Mesothelial cell of epicardium (in vitro differentiated cells): Measurements from ENCODE around the gene HPGDS. TPM values are rescaled to one million over a fixed set of nuclear protein-coding genes. Genes with fewer than 3 reads are reported as not detected.
A peak's percentile ranks its signal among the peaks of the same experiment; 100 is the strongest.

ENCODE experiments used
- DNase-seq, 2 experiments: peaks; one replicate each; pipeline ENCODE4 v3.0.0; 2021; ENCODE audit warnings: low spot score in 2 of 2; ENCODE audit not compliant: unreplicated experiment in 2 of 2
- H3K27ac Mint-ChIP-seq: 2 replicates; pipeline ENCODE4 v1.8.0; 2021; ENCODE audit warnings: mixed read lengths
- H3K27me3 Mint-ChIP-seq: 2 replicates; pipeline ENCODE4 v1.8.0; 2021; ENCODE audit warnings: low read depth, mixed read lengths
- H3K36me3 Mint-ChIP-seq: 2 replicates; pipeline ENCODE4 v1.8.0; 2021; ENCODE audit warnings: mixed read lengths
- H3K4me1 Mint-ChIP-seq: 2 replicates; pipeline ENCODE4 v1.8.0; 2021; ENCODE audit warnings: mixed read lengths
- H3K4me3 Mint-ChIP-seq: 2 replicates; pipeline ENCODE4 v1.8.0; 2021; ENCODE audit warnings: mild to moderate bottlenecking, moderate library complexity, mixed read lengths
- H3K9me3 Mint-ChIP-seq: 2 replicates; pipeline ENCODE4 v1.8.0; 2021; ENCODE audit warnings: mixed read lengths
- total RNA-seq: library from RNA; stranded (reverse); gene quantifications from 3 replicates; pipeline ENCODE4 v1.2.1, GENCODE V29; 2021
- TF ChIP-seq, protein P1 (sequence below): fragments of 200-600 bp; sonication (generic); IDR thresholded peaks from one replicate; pipeline ENCODE4 v1.5.0; 2021; ENCODE audit warnings: antibody characterized with exemption; ENCODE audit not compliant: unreplicated experiment

The HPGDS gene
- total RNA-seq, 1 donor from 2014 or later: not detected

DNA sequence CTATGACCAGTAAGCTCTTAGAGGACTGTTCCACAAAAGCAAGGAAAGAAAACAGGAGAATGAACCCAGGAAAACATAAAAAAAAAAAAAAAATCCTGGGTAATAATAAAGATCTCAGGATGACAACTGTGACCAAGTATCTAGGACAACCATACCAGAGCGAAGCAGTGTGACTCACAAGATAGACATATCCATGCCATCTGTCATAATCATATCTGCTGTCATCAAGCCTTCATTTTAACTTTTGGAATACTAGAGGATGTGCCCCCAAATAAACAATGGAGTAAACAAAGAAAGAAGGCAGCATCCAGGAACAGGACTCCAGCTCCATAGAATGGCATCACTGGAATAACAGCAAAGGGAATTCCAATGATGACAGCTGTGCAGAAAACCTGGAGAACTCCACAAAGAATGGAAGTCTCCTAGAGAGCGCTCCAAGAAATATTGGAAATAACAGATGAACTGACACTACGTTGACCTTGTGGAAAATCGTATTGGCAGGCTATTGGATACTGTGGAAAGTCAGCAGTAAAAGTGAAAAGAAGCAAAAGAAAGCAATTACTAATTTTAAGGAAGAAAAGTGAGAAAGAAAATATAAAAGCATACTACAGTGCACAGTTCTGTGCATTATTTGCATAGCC lies 35.3 kb downstream of the HPGDS start:
- no peak for DNase-seq
- Mint-ChIP-seq H3K36me3 (no peaks in the 10 kb centered on the region), H3K4me1 (no peaks in the 10 kb centered on the region), H3K27me3 (no peaks in the 10 kb centered on the region), H3K9me3 (peaks cover 15% of the 10 kb centered on the region), H3K4me3 (no peak overlapping the region), H3K27ac (no peak overlapping the region)
- TF ChIP-seq, protein P1, sequence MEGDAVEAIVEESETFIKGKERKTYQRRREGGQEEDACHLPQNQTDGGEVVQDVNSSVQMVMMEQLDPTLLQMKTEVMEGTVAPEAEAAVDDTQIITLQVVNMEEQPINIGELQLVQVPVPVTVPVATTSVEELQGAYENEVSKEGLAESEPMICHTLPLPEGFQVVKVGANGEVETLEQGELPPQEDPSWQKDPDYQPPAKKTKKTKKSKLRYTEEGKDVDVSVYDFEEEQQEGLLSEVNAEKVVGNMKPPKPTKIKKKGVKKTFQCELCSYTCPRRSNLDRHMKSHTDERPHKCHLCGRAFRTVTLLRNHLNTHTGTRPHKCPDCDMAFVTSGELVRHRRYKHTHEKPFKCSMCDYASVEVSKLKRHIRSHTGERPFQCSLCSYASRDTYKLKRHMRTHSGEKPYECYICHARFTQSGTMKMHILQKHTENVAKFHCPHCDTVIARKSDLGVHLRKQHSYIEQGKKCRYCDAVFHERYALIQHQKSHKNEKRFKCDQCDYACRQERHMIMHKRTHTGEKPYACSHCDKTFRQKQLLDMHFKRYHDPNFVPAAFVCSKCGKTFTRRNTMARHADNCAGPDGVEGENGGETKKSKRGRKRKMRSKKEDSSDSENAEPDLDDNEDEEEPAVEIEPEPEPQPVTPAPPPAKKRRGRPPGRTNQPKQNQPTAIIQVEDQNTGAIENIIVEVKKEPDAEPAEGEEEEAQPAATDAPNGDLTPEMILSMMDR: no peak

GRCh38 chr4:94306713-94307112 lies 35.9 kb downstream of the HPGDS start:
- H3K36me3 Mint-ChIP-seq: no peaks in the 10 kb centered on the region
- H3K9me3 Mint-ChIP-seq: peaks cover 10% of the 10 kb centered on the region
- H3K4me1 Mint-ChIP-seq: no peaks in the 10 kb centered on the region
- DNase-seq: no peak
- no peaks in the 10 kb centered on the region for H3K27me3 Mint-ChIP-seq
- H3K4me3 Mint-ChIP-seq: no peak overlapping the region
- H3K27ac Mint-ChIP-seq: no peak overlapping the region
- TF ChIP-seq, protein P1: no peak

GRCh38 chr4:94305466-94306225 lies 37.0 kb downstream of the HPGDS start:
- DNase-seq: no peak
- H3K4me1 Mint-ChIP-seq: no peaks in the 10 kb centered on the region
- H3K27me3 Mint-ChIP-seq: no peaks in the 10 kb centered on the region
- TF ChIP-seq, protein P1: no peak
- no peaks in the 10 kb centered on the region for H3K36me3 Mint-ChIP-seq
- no peak overlapping the region for H3K4me3 Mint-ChIP-seq
- no peak overlapping the region for H3K27ac Mint-ChIP-seq
- peaks cover 4% of the 10 kb centered on the region for H3K9me3 Mint-ChIP-seq

GRCh38 chr4:94304365-94304971 lies 38.2 kb downstream of the HPGDS start:
- DNase-seq: no peak

DNA sequence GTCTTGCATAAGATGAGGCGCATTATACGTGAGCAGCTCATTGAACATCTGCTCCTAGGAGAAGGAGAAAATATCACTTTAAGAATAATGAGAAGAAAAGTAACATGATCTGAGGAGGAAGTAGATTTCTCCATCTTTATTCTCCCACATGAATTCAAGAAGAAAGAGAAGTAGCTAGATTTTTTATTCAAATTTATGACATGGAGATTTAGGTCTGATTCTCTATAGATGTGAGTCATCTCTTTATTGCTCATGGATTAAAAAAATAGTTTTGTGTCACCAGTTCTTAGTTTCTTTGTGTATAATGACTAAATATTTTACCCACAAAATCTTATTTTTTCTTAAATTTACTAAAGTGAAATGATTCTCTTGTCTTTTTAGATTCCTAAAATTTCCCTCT lies 40.4 kb downstream of the HPGDS start:
- no peak for DNase-seq
- Mint-ChIP-seq H3K9me3 (peaks cover 5% of the 10 kb centered on the region), H3K4me3 (no peak overlapping the region), H3K27me3 (no peaks in the 10 kb centered on the region), H3K4me1 (peaks cover 15% of the 10 kb centered on the region), H3K36me3 (no peaks in the 10 kb centered on the region), H3K27ac (no peak overlapping the region)
- TF ChIP-seq, protein P1: no peak

More at GRCh38 chr4:94304365-94304971, 38.2 kb downstream of the HPGDS start:
- Mint-ChIP-seq H3K9me3 (no peaks in the 10 kb centered on the region), H3K36me3 (no peaks in the 10 kb centered on the region), H3K27me3 (no peaks in the 10 kb centered on the region), H3K4me3 (no peak overlapping the region), H3K4me1 (no peaks in the 10 kb centered on the region), H3K27ac (no peak overlapping the region)
- TF ChIP-seq, protein P1: peak; percentile 45
